ENCODE measurements around the gene RPH3AL.

RPH3AL gene

GRCh38 chr17:303168-303567 is 49.4 kb downstream of the RPH3AL start:
- no peak for DNase-seq

GRCh38 chr17:302300-302698 is 50.3 kb downstream of the RPH3AL start:
- no peak for DNase-seq

DNA sequence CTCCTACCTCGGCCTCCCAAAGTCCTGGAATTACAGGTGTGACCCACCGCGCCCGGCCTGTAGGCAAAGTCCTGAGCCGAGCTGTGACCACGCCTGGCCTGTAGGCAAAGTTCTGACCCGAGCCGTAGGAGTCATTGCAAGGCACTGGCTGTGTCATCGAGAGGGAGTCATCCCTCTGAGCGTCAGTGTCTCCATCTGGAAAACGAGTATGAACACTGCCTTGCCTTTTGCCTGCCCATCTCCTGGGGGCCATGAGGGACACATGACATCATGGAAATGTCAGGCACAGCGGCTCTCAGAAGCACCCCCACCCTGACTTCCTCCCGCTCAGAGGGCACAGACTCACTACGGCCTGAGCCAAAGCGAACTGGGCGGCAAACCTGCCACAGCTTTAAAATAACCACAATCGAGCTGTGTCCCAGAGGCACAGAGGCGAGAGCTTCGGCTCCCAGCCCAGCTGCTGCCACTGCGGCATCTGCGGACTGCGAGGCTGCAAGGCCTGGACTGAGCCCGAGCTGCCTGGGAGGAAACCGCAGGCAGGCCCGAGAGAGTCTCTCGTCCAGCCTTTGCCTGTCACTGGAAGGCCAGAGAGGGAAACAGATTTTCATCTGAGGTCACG is 50.8 kb downstream of the RPH3AL start:
- no peak for DNase-seq

- no peak for DNase-seq
Observed at GRCh38 chr17:300881-301280, 51.7 kb downstream of the RPH3AL start.

DNA sequence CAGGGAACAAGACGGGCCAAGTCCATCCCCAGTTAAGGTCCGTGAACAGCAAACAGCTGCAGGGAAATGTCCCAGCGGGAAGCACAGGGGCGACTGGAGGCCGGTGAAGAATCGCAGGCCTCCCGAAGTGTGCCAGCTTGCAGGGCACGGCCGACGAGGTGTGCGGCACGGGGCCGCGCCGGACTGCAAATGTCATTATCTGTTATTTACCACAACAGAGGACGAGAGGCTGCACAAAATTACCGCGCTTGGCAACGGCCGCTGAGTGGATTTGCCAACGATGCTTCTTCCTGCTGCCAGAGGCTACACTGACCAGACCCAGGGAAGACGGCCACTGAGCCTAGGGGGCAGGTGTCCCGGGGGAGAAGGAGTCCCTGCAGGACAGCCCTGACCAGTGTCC is 53.1 kb downstream of the RPH3AL start:
- no peak for DNase-seq

DNA sequence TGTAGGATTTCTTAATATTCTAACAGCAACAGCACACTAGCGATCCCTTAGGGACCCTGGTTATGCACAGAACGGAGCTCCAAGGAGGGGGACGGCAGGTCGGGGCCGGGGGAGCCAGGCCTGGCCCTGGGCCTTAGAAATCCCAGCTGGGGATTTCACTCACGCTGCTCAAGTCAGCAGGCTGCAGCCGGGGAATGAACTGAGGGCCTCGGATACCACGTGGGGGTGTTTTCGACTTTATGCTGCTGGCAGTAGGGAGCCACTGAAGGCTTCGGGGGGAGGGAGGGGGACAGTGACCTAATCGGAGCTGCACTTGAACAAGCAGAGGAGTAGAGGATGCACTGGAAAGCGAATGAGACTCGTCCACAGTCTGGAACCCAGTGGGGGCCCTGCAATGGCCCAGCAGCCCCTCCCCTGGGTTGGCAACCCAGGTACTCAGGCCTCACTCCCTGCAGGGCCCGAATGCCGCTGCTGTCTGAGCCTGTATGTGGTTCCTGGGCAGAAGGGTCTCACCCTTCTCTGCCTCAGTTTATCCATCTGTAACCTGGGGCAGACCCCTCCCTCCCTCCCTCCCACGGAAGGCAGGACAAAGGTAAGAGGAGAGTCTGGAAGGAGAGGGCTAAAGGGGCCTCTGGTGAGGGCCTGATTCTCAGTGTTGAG is 53.7 kb downstream of the RPH3AL start:
- no peak for DNase-seq

- DNase-seq: no peak
Observed at GRCh38 chr17:297758-298157, 54.8 kb downstream of the RPH3AL start.

DNA sequence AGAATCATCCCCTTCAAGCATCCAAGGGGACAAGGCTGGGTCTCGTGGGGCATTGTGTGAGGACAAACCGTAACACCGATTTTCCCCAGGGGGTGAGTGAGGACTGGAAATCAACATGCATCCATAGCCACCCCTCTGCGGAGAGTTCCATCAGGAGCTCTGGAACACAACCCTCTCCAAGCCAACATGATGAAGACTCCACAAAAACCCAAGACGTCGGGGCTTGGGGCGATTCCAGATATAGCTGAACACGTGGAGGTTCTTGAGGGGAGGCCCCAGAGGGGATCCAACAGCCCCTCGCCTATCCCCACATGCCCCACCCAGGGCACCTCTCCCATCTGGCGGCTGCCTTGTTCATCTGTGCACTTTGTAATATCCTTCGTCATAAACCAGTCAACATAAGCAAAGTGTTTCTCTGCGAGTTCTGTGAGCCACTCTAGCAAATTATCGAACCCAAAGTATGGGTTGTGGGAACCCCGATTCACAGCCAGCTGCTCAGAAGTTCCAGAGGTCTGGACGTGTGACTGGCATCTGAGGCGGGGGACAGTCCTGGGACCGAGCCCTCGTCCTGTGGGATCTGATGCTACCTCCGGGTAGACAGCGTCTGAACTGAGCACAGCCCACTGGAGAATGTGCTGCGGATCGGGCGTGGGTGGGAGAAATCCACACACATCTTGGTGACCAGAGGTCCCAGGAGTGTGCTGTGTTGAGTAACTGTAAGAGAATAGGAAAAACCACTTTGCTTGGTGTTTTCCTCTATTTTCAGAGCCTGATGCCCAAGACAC is 55.5 kb downstream of the RPH3AL start:
- DNase-seq: no peak

DNA sequence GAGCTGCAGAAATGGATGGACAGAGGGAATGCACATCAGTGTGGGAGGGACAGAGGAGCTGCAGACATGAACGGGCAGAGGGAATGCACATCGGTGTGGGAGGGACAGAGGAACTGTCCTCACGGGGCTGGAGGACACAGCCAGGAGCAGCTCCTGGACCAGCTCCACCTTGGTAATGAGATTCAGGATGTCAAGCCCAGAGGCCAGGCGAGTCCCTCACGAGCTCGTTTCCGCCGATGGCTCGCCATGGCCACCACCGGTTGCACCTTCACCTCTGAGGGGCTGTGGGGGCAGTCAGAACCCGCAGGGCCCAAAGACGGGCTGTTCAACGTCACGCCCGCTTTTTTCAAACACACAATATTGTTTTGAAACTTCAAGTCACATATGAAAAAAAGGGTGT is 56.2 kb downstream of the RPH3AL start:
- DNase-seq: no peak

DNA sequence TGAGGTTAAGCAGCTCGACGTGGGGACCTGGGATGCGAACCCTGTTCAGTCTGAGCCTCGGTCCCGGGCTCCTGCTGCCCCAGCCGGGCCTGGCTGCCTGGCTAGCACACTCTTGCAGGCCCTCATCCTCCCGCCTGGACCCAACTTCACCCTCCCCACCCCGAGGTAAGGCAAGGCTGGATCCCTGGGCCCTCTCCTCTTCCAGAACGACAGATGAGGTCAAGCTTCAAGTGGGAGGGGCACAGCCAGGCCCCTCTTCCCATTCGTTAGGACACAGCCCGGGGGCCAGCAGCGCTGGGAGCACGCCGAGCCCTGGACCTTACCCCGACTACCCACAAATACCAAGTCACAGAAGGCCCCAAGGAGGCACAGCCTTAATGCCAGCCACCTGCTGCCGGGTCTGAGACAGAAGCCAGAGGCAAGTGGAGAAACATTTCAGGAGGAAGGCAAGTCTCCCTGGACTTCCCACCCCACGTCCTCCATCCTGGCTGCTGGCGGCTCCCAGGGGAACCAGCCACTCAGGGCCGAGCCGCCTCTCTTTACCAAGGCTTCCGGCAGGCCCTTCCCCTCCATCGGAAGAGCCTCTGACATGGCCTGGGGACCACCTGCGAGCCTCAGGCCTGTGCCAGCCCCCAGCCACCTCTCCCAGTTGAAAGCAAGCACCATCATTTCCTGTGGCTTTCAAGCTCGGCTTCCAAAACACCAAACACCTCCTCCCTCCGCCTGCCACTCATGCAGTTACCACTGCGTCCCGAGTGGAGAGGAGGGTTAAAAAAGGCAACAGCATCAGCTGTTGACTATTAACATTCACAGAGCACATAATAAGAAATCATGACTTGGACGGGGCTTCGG is 59.9 kb downstream of the RPH3AL start:
- no peak for DNase-seq

DNA sequence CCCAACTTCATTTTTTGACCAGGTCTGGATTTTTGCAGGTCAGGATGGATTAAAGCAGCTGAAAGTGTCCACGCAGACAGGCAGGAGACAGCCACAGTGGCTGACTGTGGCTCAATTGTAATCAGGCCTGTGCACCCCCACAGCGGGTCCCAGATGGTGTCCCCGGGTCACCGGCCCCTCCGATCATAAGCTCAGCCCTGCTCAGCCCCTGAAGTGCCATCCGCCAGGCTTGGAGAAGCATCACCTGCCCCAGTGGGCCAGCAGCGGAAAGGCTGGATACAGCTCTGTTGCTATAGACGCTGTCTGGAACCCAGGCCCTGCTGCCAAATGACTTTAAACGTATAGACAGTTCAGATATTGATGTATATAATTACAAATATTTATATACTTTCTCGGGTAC is 60.6 kb downstream of the RPH3AL start:
- no peak for DNase-seq

DNA sequence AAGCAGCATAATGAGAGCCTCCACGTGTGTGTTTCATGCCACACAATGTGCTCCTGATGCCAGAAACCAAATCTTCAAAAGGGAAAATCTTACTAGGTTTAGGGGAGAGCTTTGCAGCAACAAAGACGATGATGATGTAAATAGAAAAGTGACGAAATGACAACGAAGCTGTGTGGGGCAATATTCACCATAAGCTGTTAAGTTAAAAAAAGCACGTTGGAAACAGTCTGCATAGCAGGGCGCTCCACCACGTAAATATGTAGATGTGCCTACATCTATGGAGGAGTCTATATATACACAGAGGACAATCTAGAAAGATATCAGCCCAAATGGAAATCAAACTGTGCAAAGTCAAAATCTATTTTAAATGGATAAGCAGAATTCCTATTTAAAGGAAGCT is 61.0 kb downstream of the RPH3AL start:
- DNase-seq: no peak

GRCh38 chr17:290626-291025 is 62.0 kb downstream of the RPH3AL start:
- DNase-seq: no peak

DNA sequence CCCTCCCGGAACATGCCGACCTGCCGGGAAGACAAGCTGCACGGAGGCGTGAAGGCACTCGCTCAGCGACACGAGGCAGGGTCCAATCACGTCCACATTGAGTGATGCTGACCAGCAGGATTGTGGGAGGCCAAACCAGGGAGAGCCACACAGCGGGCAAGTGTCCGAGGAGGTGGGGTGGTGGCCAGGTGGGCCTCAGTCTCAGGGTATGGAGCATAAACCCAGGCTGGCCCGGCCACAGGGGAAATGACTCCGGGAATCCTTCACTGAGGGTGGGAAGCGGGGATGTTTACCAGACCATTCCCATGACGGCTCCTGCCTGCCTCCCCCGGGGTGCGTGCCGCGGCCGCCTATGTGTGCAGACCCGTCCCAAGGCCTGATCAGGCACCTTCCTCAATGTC is 62.5 kb downstream of the RPH3AL start:
- no peak for DNase-seq

GRCh38 chr17:289409-289808 is 63.2 kb downstream of the RPH3AL start:
- DNase-seq: no peak

GRCh38 chr17:288802-289356 is 63.7 kb downstream of the RPH3AL start:
- no peak for DNase-seq

GRCh38 chr17:286571-286970 is 66.0 kb downstream of the RPH3AL start:
- DNase-seq: no peak

DNA sequence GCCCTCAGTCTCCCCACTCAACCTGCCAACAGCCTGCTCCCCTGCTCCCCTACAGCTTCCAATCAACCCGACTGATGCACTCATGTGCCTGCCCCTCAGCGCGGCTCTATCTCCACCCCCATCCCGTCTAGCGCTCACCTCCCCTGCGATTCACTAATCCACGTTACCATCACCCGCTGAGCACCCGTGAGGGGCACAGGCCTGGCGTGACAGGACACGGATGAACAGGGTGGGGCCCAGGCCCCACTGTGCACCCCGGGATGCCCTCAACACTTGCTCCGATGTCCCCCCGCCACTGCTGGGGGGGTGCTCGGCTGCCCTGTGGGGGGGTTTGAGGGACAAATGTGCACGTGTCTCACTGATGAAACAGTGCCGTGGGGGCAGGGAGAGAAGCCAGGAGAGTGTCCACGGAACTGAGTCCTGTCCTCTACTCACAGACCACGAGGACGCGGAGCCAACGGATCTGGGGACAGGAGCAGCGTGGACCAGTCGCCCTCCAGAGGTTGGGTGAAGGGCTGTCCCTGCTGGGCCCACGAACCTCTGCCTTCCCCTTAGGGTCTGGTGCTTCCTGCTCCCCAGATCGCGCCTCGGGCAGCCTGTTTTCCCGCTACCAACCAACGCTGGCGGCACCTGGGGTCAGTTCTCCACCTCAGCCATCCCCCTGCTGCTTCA is 66.7 kb downstream of the RPH3AL start:
- DNase-seq: no peak

- no peak for DNase-seq
Observed at GRCh38 chr17:284676-285355, 67.8 kb downstream of the RPH3AL start.
